Medulla oblongata (tissue), 1 donor: ENCODE measurements around the gene EHD3.

Experiments
- DNase-seq: peaks from one replicate; pipeline ENCODE4 v3.0.0-alpha.2; 2015; ENCODE audit errors: extremely low spot score

EHD3 gene

DNA sequence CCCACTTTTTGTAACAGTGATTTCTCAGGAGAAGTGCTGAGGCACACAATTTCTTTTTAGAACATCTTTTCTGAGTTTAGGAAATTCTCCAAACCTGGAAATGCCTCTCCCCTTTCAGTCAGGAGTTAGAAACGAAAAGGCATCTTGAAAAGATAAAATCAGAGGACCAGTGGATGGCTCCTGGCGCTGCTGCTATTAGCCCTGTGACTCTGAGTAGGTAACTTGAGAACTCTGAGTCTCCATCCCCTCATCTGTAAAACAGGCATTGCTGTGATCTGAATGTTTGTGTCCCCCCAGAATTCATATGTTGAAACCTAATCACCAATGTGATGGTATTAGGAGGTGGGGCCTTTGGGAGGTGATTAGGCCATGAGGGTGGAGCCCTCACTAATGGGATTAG is 50.2 kb downstream of the EHD3 start:
- DNase-seq: no peak

DNA sequence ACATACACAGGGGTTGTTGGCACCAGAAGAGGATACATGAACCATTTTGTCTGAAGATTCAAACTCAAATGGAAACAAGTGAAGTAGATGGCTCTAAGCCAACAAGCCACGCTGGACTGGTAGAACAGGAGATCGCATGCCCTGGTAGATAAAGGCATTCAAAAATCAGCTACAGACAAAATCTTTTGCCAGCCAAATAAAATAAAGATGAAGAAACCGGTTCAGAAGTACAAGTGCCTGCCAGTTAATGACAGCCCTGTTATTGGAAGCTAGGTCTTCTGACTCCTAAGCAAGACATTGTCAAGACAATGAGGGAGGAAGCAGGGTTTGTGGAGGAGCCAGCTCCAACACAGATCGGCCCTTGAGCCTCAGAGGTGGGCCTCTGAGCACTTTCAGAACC is 52.3 kb downstream of the EHD3 start:
- no peak for DNase-seq

DNA sequence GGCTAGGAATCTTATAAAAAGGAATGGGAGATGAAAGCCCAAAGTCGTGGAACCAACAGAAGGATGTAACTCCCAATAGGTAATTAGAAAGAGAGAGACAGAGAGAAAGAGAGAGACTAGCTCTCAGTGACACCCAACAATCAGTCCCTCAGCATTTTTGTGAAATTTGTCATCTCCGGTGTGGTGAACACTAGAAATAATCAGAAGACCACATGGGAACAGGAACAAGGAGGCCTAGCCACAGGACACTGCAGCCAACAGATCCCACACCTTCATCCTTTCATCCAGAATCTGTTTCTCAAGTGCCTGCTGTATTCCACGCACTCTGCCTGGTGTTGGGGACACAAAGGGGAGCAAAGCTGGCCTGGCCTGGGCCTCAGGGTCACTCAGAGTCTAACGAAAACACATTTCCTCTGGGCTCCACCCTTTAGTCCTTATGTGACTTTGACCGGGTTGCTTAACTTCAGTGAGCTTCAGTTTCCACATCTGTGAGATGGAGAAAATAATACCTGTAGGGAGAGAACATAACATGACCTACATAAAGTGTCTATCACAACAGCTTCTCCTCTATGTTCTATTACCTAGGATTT is 53.1 kb downstream of the EHD3 start:
- DNase-seq: no peak

DNA sequence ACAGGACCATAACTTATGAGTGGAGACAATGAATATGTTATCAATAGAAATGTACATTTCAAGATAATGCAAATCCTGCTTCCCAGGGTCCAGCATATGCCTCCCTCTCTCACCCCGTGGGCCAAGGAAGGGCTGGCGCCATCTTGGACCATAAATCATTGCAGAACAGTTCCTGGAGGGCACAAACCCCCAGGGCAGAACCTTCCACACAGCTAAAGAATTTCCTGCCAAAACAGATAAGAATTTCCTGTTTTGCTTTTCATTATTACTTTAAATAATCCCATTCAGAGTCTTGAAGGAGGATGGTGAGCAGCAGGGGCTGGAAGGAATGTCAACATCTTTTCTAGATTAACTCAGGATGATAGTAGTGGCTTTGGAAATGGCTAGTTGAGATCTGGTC is 53.7 kb downstream of the EHD3 start:
- no peak for DNase-seq

DNA sequence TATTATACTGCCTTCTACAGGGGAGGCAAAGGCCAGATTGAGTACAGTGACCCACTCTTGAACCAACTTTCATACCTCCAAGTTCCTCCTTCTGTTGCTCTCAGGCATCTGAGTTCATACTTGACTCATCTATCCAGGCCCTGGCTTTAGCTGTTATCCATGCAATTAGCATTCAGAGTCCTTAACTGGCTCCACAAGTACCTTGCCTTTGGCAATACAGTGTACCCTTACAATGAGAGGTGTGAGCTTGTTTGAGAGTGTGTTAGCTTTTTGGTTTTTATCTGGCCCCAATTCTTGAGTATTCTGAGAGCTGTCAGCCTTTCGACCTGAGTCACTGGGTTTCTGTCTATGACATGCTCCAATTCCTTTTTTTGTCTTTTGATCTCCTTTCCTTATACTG is 60.2 kb downstream of the EHD3 start:
- no peak for DNase-seq

DNA sequence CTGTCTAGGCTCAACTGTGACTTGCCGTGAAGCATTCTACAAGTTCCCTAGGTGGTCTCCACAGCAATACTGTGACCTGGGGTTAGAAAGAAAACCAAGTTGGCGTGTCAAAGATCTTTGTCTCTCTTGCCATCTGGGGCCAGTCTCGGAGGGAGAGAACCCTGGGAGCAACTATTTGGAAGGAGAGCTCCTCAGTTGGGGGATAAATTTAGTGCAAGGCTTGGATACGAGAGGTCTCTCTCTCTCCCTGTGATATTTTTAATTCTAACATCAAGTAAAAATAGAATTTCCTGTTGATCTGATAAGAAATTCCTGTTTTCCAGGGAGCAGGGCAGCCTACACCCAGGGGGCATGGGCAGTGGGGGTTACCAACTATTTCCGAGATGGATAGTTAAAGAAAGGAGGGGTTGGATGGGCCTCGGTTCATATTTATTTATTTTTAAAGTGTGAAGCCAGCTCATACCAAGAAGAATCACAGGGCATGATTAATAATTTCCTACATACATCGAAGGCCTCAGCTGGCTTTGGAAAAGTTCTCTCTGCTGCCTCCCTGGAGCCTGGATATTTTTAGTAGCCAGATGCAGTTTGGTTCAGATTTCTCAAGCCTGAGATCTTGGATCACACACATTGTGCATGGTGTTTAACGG is 62.8 kb downstream of the EHD3 start:
- DNase-seq: no peak

DNA sequence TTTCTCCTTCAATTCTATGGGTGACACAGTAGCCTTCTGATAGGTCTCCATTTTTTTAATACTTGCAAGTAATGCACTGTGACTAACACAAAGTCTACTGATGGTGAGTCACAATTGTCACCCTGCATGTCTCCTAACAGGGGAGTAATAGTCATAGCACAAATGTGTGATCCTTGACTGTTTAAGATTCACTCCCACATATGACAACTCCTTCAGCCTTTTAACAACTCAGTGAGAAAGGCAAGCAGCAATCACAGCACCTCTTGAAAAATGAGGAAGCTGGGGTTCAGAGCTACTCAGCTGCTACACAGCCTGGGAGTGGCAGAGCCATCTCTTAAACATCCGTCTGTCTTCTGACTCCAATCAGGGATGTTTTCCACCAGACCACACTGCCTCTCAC is 63.8 kb downstream of the EHD3 start:
- DNase-seq: no peak

DNA sequence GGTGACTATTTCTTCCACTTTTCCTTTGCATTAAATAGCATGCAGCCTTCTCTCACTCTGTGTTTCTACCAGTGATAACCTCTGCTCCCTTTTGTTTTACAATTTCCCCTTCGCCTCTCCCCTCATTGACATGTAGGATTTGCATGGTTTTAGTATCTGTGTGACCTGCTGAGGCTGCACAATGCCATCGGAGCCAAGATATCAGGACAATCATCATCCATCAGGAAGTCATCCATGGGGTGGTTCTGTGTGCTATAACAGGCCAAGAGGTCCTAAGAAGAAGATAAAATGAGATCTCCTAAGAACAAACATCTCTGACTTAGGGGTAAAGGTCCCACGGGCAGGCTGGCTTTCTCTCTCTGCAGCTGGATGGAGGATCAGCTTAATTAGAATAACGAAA is 65.6 kb downstream of the EHD3 start:
- DNase-seq: no peak

DNA sequence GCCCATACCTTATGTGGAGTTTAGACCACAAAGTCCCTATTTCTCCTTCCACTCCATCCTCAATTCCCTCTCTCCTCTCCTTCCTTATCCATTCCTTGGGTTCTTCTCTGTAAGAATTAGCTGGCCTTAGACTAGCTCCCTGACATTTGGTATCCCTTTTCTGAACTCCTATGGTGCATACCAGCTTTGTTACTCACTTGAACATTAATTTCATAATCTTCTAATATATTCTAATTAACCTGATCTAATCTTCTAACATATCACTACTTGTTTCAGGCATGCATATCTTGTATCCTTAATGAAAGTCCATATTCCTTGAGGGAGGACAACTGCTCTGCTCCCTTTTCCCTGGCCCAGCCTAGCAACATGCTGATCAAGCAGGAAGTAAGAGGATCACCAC is 66.4 kb downstream of the EHD3 start:
- no peak for DNase-seq

DNA sequence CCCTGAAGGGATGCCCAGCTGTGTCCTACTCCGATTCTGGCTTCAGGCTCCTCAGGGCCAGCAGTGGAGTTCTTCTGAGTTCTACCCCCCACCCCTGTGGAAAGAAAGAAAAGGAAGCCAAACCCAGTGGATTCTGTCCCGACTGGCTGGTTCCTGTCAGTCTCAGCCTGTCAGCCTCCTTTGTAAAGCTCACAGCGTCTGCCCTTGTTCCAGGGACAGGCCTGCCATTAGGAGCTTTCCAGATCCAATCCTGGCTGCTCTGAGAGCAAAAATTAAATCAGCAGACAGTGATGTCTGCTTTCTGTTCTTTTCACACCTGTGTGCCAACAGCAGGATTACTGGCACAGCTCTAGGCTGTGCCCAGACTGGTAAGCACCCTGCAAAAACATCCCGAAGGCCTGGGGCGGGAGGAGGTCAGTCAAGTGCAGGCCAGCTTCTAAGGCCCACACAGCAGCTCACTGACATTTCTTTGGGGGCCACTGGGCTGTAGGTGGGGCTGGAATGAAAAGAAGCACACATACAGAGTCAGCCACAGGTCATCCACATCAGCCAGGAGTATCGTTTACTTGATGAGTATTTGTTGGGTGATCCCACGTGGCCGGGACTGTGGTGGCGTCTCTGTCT is 69.1 kb downstream of the EHD3 start:
- peak; percentile 67 for DNase-seq

DNA sequence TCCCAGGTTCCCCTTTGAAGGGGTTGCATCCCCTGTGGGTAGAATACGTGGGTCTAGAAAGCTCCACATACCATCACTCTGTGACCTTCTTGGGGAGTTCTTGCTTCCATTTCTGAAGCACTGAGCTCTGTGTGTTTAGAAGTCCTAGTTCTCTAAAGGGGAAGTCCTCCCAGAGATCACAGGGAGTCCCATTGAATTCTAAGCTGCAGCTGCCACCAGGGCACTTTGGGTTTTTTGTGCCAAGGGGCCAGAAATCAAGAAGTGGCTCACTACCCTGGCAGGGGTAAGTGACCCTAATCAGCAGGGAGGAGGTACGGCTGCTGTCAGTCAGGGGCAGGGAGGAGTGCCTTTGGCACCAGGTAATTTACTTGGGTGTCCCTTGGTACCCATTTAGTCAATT is 70.9 kb downstream of the EHD3 start:
- no peak for DNase-seq

DNA sequence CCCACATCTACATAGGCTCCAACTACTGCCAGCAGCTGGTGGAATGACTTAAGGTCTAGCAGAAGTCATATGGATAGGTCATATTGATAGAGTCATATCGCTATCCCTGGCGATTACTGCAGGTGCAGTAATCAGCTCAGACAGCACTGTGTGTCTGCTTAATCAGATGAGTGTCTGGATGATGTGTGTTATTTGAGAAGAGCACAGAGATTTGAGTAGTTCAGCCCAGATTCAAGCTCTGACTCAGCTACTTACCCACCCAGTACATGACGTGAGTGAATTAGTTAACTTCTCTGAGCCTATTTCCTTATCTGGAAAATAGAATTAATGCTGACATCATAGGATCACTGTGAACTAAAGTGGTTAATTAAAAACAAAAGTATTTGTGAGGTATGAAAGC is 78.9 kb downstream of the EHD3 start:
- DNase-seq: no peak

DNA sequence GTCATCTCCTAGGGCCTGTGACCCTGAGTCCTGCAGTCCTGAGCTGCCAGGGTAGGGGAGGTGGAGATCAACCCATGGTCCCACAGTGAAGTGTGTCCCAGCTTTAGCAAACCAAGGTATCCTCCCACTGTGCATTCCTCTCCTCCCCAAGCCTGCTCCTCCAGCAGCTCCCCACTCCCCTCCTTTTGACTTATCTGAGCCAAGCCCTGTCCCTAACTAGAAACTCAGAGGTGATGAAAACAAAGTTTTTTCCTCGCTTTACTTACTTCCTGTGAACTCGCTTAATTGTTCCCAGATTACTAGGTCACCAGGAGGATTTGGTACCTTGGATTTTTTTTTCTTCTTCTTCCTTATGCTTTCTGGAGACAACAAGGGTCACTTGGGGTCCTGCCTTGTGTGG is 80.8 kb downstream of the EHD3 start:
- no peak for DNase-seq

DNA sequence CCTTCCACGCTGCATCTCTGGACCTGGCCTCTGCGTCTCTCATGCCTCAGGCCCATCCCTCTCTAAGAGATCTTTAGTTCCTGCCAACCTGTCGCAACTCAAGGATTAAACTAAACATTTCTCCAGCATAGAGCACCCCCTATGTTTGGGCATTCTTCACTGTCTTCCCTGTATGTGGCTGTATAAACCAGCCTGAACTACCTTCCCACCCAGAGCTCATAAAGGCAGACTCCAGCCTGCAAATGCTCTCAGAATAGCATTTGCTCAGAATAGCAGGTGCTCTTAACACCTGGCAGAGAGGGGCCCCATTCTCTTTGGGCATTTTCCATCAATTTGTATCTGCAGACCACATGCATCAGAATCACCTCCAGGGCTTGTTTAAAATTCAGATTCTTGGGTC is 83.4 kb downstream of the EHD3 start:
- DNase-seq: no peak

DNA sequence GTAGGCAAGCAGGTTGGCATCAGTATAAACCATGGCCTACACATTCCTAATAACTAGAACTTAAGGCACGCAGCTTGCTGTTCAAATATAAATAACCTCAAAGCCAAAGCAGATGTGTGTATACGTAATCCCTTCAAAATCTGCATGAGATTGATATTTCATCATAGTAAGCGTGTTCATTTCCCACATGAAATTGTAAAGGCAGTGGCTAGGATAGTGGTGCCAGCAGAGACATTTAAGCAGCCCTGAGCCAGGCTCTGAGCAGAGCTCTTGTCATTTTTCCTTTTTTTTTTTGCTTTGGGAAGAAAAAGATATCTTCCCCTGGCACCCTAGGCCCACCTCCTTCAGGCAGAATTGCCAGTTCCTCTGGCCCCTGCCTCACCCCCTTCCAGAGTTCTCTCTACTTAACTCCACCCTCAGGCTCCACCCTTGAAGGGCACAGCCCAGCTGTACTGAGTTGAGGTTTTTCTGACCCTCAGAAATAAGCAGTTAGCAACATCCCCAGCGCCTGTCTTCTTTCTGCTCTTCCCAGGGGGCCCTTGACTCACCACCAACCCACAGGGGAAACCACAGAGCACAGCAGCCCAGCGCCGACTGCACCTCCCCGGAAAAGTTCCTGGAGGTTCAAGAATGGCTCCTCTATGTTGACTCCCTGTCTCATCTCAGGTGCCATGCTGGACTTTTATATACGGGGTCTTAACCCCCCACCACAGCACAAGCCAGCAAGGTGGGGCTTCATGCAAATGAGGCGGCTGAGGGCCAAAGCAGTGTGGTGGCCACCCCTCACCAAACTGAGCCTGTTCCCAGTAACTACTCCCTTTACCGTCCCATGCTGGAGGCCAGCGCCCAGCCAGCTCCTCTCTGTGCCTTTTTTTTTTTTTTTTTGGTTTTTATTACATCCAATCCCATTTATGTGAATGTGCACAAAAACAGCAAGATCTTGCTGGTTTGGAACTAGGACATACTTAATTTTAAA is 84.7 kb downstream of the EHD3 start:
- no peak for DNase-seq
